ENCODE results near the gene ATP1A1. TPM values are rescaled to one million over a fixed set of nuclear protein-coding genes. Genes with fewer than 3 reads are reported as not detected.

Gene ATP1A1
- total and polyA plus RNA-seq, 3 experiments from 2014 or later = 58.0 to 263 (median 259) TPM

DNA sequence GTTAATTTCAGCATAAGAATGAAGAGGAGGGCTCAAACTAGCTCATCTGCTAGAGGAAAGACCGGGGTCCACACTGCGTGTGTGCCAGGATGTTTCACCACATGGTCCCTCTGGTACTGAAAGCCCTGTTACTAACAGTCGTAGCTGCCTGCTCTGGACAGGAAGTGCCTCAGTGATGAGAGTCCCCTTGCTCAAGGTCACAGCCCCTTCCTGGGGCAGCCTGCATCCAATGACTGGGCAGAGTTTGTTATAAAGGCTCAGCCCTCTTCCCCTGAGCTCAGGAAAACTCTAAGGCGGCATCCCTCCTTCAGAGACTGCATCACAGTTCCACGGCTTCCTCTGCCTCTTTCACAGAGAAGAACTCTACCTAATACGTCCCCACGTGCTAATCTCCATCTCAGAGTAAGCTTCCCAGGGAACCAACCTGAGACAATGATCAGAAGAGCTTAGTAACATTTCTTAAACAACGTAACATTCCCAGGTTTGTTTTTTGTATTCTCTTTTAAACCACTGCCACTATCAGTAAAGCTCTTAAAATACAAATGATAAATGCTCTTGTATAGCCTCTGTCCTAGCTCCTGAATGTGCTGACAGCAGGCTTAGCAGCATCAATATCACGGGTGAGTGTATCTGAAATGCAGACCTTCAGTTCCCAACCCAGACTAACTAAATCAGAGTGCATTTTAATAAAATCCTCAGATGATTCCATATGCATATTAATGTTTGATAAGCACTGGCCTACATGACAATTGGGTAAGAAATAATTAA is 38.0 kb upstream of the ATP1A1 start:
- peaks cover 0 to 6% (median 0%) of the 10 kb centered on the region in 3 donors for H3K4me1 Mint-ChIP-seq

DNA sequence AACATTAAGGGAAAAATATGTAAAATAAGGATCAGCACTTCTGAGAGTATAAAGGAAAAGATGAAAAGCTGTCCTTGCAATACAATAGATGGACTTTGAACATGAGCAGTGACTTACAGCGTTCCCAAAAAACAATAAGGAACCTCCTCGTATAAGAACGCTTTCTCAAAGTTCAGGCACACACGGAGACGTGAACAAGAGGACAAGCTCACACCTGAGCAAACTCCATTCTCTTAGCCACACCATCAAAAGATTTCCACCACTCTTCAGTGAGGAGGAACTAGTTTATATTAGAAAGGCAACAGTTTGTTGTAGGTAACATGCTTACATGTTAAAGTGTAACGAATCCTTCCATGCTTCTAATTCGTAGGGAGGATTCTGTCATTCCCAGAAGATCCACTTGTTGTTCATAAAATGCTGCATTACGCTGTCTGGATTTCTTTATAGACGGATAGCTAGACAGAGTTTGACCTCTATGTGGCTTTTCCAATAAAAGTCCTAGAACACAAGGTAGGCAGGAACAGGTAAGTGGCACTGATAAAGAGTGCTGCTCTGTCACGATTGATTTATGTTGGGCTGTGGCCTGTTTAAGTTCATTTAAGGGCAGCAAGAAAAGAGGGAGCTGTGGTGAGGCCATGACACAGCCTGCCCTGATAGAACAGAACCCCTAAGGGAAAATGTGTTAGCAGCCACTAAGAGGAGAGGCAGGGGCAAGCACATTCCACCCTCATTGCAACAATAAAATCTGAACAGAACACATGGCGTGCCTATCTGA is 37.0 kb upstream of the ATP1A1 start:
- H3K4me3 ChIP-seq (ENCODE audit: low read length) = no peak overlapping the region
- Mint-ChIP-seq H3K27me3 (peaks cover 0 to 9% of the 10 kb centered on the region in 2 donors), H3K36me3 (no peaks in the 10 kb centered on the region), H3K4me1 (peaks cover 0 to 4% (median 0%) of the 10 kb centered on the region in 3 donors), H3K27ac (peak overlapping the region in 2 of 8 donors; percentile 52 to 55), H3K4me3 (no peak overlapping the region), H3K9me3 (no peaks in the 10 kb centered on the region)
- H3K9me3 ChIP-seq (ENCODE audit: low read length) = no peaks in the 10 kb centered on the region
- ChIA-PET CTCF (interaction anchor here (1.4 to 3.4 kb wide), 3 partner anchors 149 to 197 kb away, joined by 3 to 12 read pairs (median 7); no protein-coding TSS in a partner anchor), POLR2A (no interaction called here)
- H3K36me3 ChIP-seq (ENCODE audit: insufficient read depth, low read length) = no peaks in the 10 kb centered on the region
- H3K27me3 ChIP-seq (ENCODE audit: insufficient read depth, low read length, poor library complexity, severe bottlenecking) = no peaks in the 10 kb centered on the region
- no peak for DNase-seq
- H3K4me1 ChIP-seq (ENCODE audit: insufficient read depth, low read length) = no peaks in the 10 kb centered on the region
- no peak overlapping the region for H3K27ac ChIP-seq (ENCODE audit: low read depth, low read length)

More for the DNA sequence above, 38.0 kb upstream of the ATP1A1 start:
- H3K27me3 Mint-ChIP-seq = peaks cover 0 to 4% of the 10 kb centered on the region in 2 donors
- DNase-seq = no peak
- H3K4me3 Mint-ChIP-seq = no peak overlapping the region
- Histone ChIP-seq H3K4me1 (ENCODE audit: insufficient read depth, low read length) (peaks cover 5% of the 10 kb centered on the region), H3K4me3 (ENCODE audit: low read length) (no peak overlapping the region), H3K9me3 (ENCODE audit: low read length) (no peaks in the 10 kb centered on the region), H3K36me3 (ENCODE audit: insufficient read depth, low read length) (no peaks in the 10 kb centered on the region), H3K27me3 (ENCODE audit: insufficient read depth, low read length, poor library complexity, severe bottlenecking) (no peaks in the 10 kb centered on the region), H3K27ac (ENCODE audit: low read depth, low read length) (no peak overlapping the region)
- no peaks in the 10 kb centered on the region for H3K36me3 Mint-ChIP-seq
- H3K27ac Mint-ChIP-seq = no peak overlapping the region
- no peaks in the 10 kb centered on the region for H3K9me3 Mint-ChIP-seq
- ChIA-PET CTCF (interaction anchor here (0.9 to 3.4 kb wide), 4 partner anchors 22 to 196 kb away, joined by 3 to 12 read pairs (median 5); no protein-coding TSS in a partner anchor), POLR2A (no interaction called here)

DNA sequence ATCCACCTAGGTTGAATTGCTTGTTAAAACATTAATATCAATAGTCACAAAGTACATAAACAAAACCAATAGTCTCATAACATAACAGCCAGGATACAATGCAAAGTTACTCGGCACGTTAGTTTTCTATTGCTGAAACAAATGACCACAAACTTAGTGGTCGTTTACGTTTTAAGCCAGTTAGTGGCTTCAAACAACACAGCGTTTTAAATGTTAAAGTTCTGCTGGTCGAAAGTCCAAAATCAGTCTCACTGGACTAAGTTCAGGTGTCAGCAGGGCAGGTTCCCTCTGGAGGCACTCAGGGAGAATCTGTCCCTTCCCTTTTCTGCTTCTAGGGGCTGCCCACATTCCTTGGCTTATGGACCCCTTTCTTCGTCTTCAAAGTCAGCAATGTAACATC is 35.6 kb upstream of the ATP1A1 start:
- ChIA-PET CTCF (no interaction called here), POLR2A (no interaction called here)
- H3K27ac ChIP-seq (ENCODE audit: low read depth, low read length) = no peak overlapping the region
- H3K27me3 ChIP-seq (ENCODE audit: insufficient read depth, low read length, poor library complexity, severe bottlenecking) = no peaks in the 10 kb centered on the region
- Mint-ChIP-seq H3K36me3 (no peaks in the 10 kb centered on the region), H3K27me3 (peaks cover 0 to 8% of the 10 kb centered on the region in 2 donors), H3K9me3 (no peaks in the 10 kb centered on the region), H3K4me1 (peaks cover 0 to 4% (median 0%) of the 10 kb centered on the region in 3 donors), H3K4me3 (no peak overlapping the region), H3K27ac (peak overlapping the region in 1 of 8 donors; percentile 5)
- H3K36me3 ChIP-seq (ENCODE audit: insufficient read depth, low read length) = no peaks in the 10 kb centered on the region
- H3K9me3 ChIP-seq (ENCODE audit: low read length) = no peaks in the 10 kb centered on the region
- DNase-seq = no peak
- H3K4me3 ChIP-seq (ENCODE audit: low read length) = no peak overlapping the region
- H3K4me1 ChIP-seq (ENCODE audit: insufficient read depth, low read length) = peaks cover 8% of the 10 kb centered on the region

DNA sequence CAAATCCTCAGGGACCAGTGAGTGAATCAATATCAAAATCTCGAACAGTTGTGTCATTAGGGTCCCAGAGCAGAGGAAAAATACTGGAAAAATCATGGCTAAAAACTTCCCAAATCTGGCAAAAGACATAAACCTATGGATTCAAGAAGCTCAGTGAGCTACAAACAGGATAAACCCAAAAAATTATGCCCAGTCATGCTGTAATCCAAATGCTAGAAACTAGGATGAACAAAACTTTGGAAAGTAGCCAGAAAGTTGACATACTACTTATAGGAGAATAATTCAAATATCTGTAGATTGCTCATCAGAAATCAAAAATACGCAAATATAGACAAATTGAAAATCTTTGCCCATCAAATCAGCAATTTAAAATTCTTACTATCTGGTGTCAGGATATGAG is 34.6 kb upstream of the ATP1A1 start:
- ChIA-PET POLR2A (no interaction called here), CTCF (interaction anchor here (0.7 kb wide), 1 partner anchor 147 kb away, joined by 3 read pairs; no protein-coding TSS in a partner anchor)
- H3K27me3 Mint-ChIP-seq = peaks cover 0 to 7% of the 10 kb centered on the region in 2 donors
- Histone ChIP-seq H3K36me3 (ENCODE audit: insufficient read depth, low read length) (no peaks in the 10 kb centered on the region), H3K27me3 (ENCODE audit: insufficient read depth, low read length, poor library complexity, severe bottlenecking) (no peaks in the 10 kb centered on the region), H3K27ac (ENCODE audit: low read depth, low read length) (no peak overlapping the region), H3K4me1 (ENCODE audit: insufficient read depth, low read length) (peaks cover 18% of the 10 kb centered on the region), H3K4me3 (ENCODE audit: low read length) (no peak overlapping the region), H3K9me3 (ENCODE audit: low read length) (no peaks in the 10 kb centered on the region)
- H3K4me1 Mint-ChIP-seq = peaks cover 0 to under 1% (median 0%) of the 10 kb centered on the region in 3 donors
- H3K9me3 Mint-ChIP-seq = no peaks in the 10 kb centered on the region
- no peak for DNase-seq
- H3K36me3 Mint-ChIP-seq = no peaks in the 10 kb centered on the region
- H3K4me3 Mint-ChIP-seq = no peak overlapping the region
- no peak overlapping the region for H3K27ac Mint-ChIP-seq

DNA sequence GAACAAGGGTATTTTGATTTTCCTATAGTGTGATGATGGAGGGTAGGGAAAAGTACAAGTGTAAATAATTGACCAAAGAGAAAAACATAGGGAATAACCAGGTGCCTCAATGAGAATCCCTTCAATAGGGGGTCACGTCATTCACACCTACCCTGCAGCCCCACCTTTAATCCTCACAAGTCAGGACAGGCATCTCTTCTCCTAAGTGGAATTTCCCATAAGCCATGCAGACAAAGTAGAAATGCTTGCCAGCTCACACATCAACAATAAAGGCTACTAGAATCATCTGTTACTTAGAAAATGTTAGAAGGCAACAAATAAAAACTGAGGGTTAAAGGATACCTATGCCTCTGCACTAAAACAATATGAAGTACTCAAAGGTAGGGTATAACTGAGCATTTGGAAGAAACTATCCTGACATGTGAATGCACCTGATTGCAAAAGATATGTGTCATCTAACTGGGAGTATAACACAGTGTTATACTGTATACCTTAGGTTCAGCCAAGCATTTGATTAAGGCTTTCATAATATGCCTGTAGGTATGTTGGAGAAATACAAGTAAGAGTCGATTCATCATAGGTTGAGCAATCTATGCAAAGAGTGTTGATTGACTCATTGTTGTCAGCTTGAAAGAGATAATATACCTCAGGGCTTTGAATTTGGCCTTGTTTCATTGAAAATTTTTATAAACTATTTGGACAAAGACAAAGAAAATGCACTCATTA is 32.4 kb upstream of the ATP1A1 start:
- POLR2A ChIA-PET = interaction anchor here (0.6 kb wide), 1 partner anchor 189 kb away, joined by 3 read pairs; no protein-coding TSS in a partner anchor
- peaks cover 7 to 17% (median 14%) of the 10 kb centered on the region in 3 donors for H3K4me1 Mint-ChIP-seq

DNA sequence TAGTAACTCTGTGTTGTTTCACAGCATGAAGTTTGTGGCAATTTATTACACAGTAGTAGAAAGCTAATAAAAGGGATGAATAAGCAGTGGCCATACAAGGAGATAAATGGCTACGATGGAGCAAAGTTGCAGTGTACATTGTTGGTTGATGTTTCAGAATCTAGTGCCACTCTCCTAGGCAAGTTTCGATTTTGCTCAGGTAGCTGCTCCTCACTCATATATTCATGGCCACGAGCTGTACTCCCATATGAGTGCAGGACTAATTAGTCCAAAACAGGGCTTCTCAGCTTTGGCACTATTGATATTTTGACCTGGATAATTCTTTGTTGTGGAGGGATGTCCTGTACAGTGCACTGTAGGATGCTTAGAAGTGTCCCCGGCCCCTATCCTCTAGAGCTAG is 30.0 kb upstream of the ATP1A1 start:
- no peaks in the 10 kb centered on the region for H3K36me3 Mint-ChIP-seq
- POLR2A ChIA-PET = no interaction called here
- Histone ChIP-seq H3K27me3 (ENCODE audit: insufficient read depth, low read length, poor library complexity, severe bottlenecking) (no peaks in the 10 kb centered on the region), H3K9me3 (ENCODE audit: low read length) (no peaks in the 10 kb centered on the region), H3K4me3 (ENCODE audit: low read length) (no peak overlapping the region), H3K4me1 (ENCODE audit: insufficient read depth, low read length) (peaks cover 55% of the 10 kb centered on the region), H3K36me3 (ENCODE audit: insufficient read depth, low read length) (no peaks in the 10 kb centered on the region), H3K27ac (ENCODE audit: low read depth, low read length) (no peak overlapping the region)
- peaks cover 25 to 38% (median 36%) of the 10 kb centered on the region in 3 donors for H3K4me1 Mint-ChIP-seq
- CTCF ChIA-PET = interaction anchor here (0.9 to 3.4 kb wide), 2 partner anchors 142 to 204 kb away, joined by 3 to 17 read pairs; no protein-coding TSS in a partner anchor
- no peaks in the 10 kb centered on the region for H3K9me3 Mint-ChIP-seq
- no peak overlapping the region for H3K4me3 Mint-ChIP-seq
- peak overlapping the region in 1 of 8 donors; percentile 21 for H3K27ac Mint-ChIP-seq
- peaks cover 0 to 5% of the 10 kb centered on the region in 2 donors for H3K27me3 Mint-ChIP-seq
- DNase-seq = no peak

More for the DNA sequence above, 32.4 kb upstream of the ATP1A1 start:
- Histone ChIP-seq H3K36me3 (ENCODE audit: insufficient read depth, low read length) (no peaks in the 10 kb centered on the region), H3K27ac (ENCODE audit: low read depth, low read length) (no peak overlapping the region), H3K9me3 (ENCODE audit: low read length) (no peaks in the 10 kb centered on the region), H3K27me3 (ENCODE audit: insufficient read depth, low read length, poor library complexity, severe bottlenecking) (no peaks in the 10 kb centered on the region), H3K4me1 (ENCODE audit: insufficient read depth, low read length) (peaks cover 33% of the 10 kb centered on the region), H3K4me3 (ENCODE audit: low read length) (no peak overlapping the region)
- CTCF ChIA-PET = interaction anchor here (1.5 to 1.6 kb wide), 3 partner anchors 144 to 202 kb away, joined by 3 to 6 read pairs (median 5); no protein-coding TSS in a partner anchor
- Mint-ChIP-seq H3K27me3 (peaks cover 0 to 7% of the 10 kb centered on the region in 2 donors), H3K4me3 (no peak overlapping the region), H3K9me3 (no peaks in the 10 kb centered on the region), H3K36me3 (no peaks in the 10 kb centered on the region), H3K27ac (peak overlapping the region in 1 of 8 donors; percentile 15)
- DNase-seq = no peak

DNA sequence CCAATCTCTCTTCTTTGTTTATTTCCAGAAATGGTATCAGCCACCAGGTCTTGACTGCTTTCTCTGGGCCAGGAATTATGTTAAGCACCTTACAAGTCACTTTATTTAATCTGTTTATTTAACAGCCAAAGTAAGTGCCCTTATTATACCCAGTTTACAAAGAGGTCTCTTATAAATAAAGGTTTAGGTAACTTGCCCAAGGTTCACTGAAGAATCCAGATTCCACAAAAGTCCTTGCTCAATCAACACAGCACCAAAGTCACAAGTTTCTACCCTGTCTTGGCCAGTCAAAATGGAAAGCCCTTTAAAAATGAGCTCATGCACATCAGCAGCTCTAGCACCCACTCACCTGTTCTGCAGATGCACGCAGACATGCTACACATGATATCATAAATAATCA is 28.0 kb upstream of the ATP1A1 start:
- POLR2A ChIA-PET = no interaction called here
- H3K4me1 ChIP-seq (ENCODE audit: insufficient read depth, low read length) = peaks cover 64% of the 10 kb centered on the region

More for the DNA sequence above, 28.0 kb upstream of the ATP1A1 start:
- Mint-ChIP-seq H3K4me1 (peaks cover 25 to 41% (median 36%) of the 10 kb centered on the region in 3 donors), H3K36me3 (no peaks in the 10 kb centered on the region), H3K27ac (peak overlapping the region in 6 of 8 donors; percentile 54 to 92 (median 81)), H3K9me3 (no peaks in the 10 kb centered on the region), H3K27me3 (peaks cover 0 to 5% of the 10 kb centered on the region in 2 donors), H3K4me3 (no peak overlapping the region)
- DNase-seq = no peak
- no peaks in the 10 kb centered on the region for H3K36me3 ChIP-seq (ENCODE audit: insufficient read depth, low read length)
- no peaks in the 10 kb centered on the region for H3K27me3 ChIP-seq (ENCODE audit: insufficient read depth, low read length, poor library complexity, severe bottlenecking)
- CTCF ChIA-PET = interaction anchor here (3.4 kb wide), 1 partner anchor 206 kb away, joined by 17 read pairs; no protein-coding TSS in a partner anchor
- H3K4me3 ChIP-seq (ENCODE audit: low read length) = no peak overlapping the region
- H3K27ac ChIP-seq (ENCODE audit: low read depth, low read length) = no peak overlapping the region
- no peaks in the 10 kb centered on the region for H3K9me3 ChIP-seq (ENCODE audit: low read length)
